ENCODE data around the gene PKP4. TPM values are rescaled to one million over a fixed set of nuclear protein-coding genes. Genes with fewer than 3 reads are reported as not detected.

Gene PKP4
- total and polyA plus RNA-seq, 2 experiments from 2014 or later, result 35.7 to 92.3 TPM

DNA sequence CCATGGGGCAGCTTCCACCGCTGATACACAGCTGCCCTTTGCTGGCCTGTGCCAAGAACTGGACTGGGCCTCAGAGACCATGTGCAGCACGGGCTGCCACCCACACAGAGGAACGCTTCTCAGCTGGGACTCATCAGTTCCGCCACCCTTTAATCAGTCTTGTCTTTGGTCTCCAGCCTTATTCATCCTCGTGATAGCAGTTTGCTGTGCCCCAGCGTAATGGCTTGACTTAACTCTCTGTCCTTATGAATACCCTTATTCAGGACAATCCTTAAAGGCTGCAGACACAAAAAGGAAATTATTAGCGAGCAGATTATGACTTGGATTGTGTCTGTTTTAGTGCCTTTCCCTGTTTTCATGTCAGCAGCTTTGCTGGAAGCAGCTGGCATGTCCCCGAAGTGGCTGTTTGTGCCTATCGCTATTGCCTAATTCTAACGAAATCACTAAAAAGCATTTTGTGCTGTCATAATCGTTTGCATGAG, 229.5 kb downstream of the PKP4 start:
- H4K20me1 ChIP-seq (replicated peaks; ENCODE audit: insufficient read depth), result no peaks in the 10 kb centered on the region
- H3K9me3 Mint-ChIP-seq, result no peaks in the 10 kb centered on the region
- no peak overlapping the region for H3K27ac ChIP-seq (ENCODE audit: low read depth)
- H3K4me1 ChIP-seq (ENCODE audit: insufficient read depth), result 0 out of 2 replicates have a peak, but pooled peaks cover 8% of the 10 kb centered on the region
- no peaks in the 10 kb centered on the region for H3K27me3 ChIP-seq (ENCODE audit: insufficient read depth)
- H3K79me2 ChIP-seq (replicated peaks; ENCODE audit: insufficient read depth), result no peaks in the 10 kb centered on the region
- ATAC-seq (no peak), DNase-seq (ENCODE audit: low spot score) (no peak)
- no peak overlapping the region for H3K4me3 ChIP-seq
- no peak overlapping the region for H3K27ac Mint-ChIP-seq
- H3K36me3 Mint-ChIP-seq (ENCODE audit: low read depth), result peaks cover 4% of the 10 kb centered on the region; the same call in 1 of the 3 replicates
- peaks cover 10% of the 10 kb centered on the region for H3K4me1 Mint-ChIP-seq
- TF ChIP-seq NANOG (IDR thresholded peaks at IDR 0.05; ENCODE audit: borderline replicate concordance) (no peak), ZNF331 (CRISPR knock-in tag; IDR thresholded peaks at IDR 0.05; ENCODE audit: low read depth) (no peak), POLR2AphosphoS5 (IDR thresholded peaks at IDR 0.05; ENCODE audit: low read depth) (no peak), CREB1 (CRISPR knock-in tag; IDR thresholded peaks at IDR 0.05; ENCODE audit: low read depth) (no peak), ZNF114 (CRISPR knock-in tag; IDR thresholded peaks at IDR 0.05) (no peak)
- H2AFZ ChIP-seq, result no peak overlapping the region
- H3K36me3 ChIP-seq (ENCODE audit: insufficient read depth), result no peaks in the 10 kb centered on the region
- H3K4me2 ChIP-seq, result no peak overlapping the region
- H3K27me3 Mint-ChIP-seq (ENCODE audit: insufficient read depth, low read depth, poor library complexity), result no peaks in the 10 kb centered on the region
- H3K9me2 ChIP-seq (ENCODE audit: insufficient read depth), result peaks cover 16% of the 10 kb centered on the region; the same call in 1 of the 2 replicates
- H3K4me3 Mint-ChIP-seq, result no peak overlapping the region
- no peaks in the 10 kb centered on the region for H3F3A ChIP-seq (replicated peaks; ENCODE audit: low read depth)

DNA sequence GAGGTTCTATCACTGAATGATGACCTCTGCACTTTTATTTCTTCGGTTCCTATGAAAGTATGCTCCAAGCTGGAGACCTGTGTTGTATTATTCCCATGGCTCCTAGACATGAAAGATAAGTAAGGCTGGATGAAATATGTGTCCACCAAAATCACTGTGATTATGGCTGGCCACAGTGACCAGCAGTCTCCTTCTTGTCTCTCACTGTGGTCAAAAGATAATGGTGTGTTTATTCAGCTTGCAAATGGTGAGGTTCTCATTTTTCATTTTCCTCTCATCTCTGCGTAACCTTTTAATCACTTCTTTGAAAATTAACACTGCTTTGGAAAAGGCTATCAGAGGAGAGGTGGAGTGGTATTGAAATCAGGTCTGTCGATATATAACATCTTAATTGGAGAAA, 230.6 kb downstream of the PKP4 start:
- H3K4me3 ChIP-seq, result no peak overlapping the region
- DNase-seq (ENCODE audit: low spot score), result no peak
- no peaks in the 10 kb centered on the region for H3K9me3 Mint-ChIP-seq
- peaks cover 10% of the 10 kb centered on the region for H3K4me1 Mint-ChIP-seq
- H3K36me3 ChIP-seq (ENCODE audit: insufficient read depth), result no peaks in the 10 kb centered on the region
- no peak overlapping the region for H3K27ac Mint-ChIP-seq
- H3K4me1 ChIP-seq (ENCODE audit: insufficient read depth), result 0 out of 2 replicates have a peak, but pooled peaks cover 8% of the 10 kb centered on the region
- no peaks in the 10 kb centered on the region for H3K36me3 Mint-ChIP-seq (ENCODE audit: low read depth)
- no peak overlapping the region for H3K4me2 ChIP-seq
- peaks cover 10% of the 10 kb centered on the region; the same call in 1 of the 2 replicates for H3K9me2 ChIP-seq (ENCODE audit: insufficient read depth)
- H3K27me3 Mint-ChIP-seq (ENCODE audit: insufficient read depth, low read depth, poor library complexity), result no peaks in the 10 kb centered on the region
- H2AFZ ChIP-seq, result no peak overlapping the region
- H4K20me1 ChIP-seq (replicated peaks; ENCODE audit: insufficient read depth), result no peaks in the 10 kb centered on the region
- no peak overlapping the region for H3K27ac ChIP-seq (ENCODE audit: low read depth)
- H3F3A ChIP-seq (replicated peaks; ENCODE audit: low read depth), result no peaks in the 10 kb centered on the region
- no peaks in the 10 kb centered on the region for H3K27me3 ChIP-seq (ENCODE audit: insufficient read depth)
- ATAC-seq, result no peak
- H3K4me3 Mint-ChIP-seq, result no peak overlapping the region
- no peaks in the 10 kb centered on the region for H3K79me2 ChIP-seq (replicated peaks; ENCODE audit: insufficient read depth)
- TF ChIP-seq, protein P1, sequence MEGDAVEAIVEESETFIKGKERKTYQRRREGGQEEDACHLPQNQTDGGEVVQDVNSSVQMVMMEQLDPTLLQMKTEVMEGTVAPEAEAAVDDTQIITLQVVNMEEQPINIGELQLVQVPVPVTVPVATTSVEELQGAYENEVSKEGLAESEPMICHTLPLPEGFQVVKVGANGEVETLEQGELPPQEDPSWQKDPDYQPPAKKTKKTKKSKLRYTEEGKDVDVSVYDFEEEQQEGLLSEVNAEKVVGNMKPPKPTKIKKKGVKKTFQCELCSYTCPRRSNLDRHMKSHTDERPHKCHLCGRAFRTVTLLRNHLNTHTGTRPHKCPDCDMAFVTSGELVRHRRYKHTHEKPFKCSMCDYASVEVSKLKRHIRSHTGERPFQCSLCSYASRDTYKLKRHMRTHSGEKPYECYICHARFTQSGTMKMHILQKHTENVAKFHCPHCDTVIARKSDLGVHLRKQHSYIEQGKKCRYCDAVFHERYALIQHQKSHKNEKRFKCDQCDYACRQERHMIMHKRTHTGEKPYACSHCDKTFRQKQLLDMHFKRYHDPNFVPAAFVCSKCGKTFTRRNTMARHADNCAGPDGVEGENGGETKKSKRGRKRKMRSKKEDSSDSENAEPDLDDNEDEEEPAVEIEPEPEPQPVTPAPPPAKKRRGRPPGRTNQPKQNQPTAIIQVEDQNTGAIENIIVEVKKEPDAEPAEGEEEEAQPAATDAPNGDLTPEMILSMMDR (conservative IDR thresholded peaks at IDR 0.05; ENCODE audit: low read depth in 2 of 2), result no peak
- TF ChIP-seq, protein P2, sequence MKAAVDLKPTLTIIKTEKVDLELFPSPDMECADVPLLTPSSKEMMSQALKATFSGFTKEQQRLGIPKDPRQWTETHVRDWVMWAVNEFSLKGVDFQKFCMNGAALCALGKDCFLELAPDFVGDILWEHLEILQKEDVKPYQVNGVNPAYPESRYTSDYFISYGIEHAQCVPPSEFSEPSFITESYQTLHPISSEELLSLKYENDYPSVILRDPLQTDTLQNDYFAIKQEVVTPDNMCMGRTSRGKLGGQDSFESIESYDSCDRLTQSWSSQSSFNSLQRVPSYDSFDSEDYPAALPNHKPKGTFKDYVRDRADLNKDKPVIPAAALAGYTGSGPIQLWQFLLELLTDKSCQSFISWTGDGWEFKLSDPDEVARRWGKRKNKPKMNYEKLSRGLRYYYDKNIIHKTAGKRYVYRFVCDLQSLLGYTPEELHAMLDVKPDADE (IDR thresholded peaks at IDR 0.05), result no peak
- TF ChIP-seq EZH2phosphoT487 (IDR thresholded peaks at IDR 0.05; ENCODE audit: unreplicated experiment) (no peak), STAT1 (IDR thresholded peaks at IDR 0.05; ENCODE audit: unreplicated experiment) (no peak), CREB1 (CRISPR knock-in tag; IDR thresholded peaks at IDR 0.05; ENCODE audit: low read depth) (no peak), NANOG (IDR thresholded peaks at IDR 0.05; ENCODE audit: borderline replicate concordance) (no peak), POLR2AphosphoS5 (IDR thresholded peaks at IDR 0.05; ENCODE audit: low read depth) (no peak), ZNF331 (CRISPR knock-in tag; IDR thresholded peaks at IDR 0.05; ENCODE audit: low read depth) (no peak), ZNF114 (CRISPR knock-in tag; IDR thresholded peaks at IDR 0.05) (no peak), EZH2 (IDR thresholded peaks at IDR 0.05; ENCODE audit: low read depth, unreplicated experiment) (no peak)
- TF ChIP-seq, protein P3, sequence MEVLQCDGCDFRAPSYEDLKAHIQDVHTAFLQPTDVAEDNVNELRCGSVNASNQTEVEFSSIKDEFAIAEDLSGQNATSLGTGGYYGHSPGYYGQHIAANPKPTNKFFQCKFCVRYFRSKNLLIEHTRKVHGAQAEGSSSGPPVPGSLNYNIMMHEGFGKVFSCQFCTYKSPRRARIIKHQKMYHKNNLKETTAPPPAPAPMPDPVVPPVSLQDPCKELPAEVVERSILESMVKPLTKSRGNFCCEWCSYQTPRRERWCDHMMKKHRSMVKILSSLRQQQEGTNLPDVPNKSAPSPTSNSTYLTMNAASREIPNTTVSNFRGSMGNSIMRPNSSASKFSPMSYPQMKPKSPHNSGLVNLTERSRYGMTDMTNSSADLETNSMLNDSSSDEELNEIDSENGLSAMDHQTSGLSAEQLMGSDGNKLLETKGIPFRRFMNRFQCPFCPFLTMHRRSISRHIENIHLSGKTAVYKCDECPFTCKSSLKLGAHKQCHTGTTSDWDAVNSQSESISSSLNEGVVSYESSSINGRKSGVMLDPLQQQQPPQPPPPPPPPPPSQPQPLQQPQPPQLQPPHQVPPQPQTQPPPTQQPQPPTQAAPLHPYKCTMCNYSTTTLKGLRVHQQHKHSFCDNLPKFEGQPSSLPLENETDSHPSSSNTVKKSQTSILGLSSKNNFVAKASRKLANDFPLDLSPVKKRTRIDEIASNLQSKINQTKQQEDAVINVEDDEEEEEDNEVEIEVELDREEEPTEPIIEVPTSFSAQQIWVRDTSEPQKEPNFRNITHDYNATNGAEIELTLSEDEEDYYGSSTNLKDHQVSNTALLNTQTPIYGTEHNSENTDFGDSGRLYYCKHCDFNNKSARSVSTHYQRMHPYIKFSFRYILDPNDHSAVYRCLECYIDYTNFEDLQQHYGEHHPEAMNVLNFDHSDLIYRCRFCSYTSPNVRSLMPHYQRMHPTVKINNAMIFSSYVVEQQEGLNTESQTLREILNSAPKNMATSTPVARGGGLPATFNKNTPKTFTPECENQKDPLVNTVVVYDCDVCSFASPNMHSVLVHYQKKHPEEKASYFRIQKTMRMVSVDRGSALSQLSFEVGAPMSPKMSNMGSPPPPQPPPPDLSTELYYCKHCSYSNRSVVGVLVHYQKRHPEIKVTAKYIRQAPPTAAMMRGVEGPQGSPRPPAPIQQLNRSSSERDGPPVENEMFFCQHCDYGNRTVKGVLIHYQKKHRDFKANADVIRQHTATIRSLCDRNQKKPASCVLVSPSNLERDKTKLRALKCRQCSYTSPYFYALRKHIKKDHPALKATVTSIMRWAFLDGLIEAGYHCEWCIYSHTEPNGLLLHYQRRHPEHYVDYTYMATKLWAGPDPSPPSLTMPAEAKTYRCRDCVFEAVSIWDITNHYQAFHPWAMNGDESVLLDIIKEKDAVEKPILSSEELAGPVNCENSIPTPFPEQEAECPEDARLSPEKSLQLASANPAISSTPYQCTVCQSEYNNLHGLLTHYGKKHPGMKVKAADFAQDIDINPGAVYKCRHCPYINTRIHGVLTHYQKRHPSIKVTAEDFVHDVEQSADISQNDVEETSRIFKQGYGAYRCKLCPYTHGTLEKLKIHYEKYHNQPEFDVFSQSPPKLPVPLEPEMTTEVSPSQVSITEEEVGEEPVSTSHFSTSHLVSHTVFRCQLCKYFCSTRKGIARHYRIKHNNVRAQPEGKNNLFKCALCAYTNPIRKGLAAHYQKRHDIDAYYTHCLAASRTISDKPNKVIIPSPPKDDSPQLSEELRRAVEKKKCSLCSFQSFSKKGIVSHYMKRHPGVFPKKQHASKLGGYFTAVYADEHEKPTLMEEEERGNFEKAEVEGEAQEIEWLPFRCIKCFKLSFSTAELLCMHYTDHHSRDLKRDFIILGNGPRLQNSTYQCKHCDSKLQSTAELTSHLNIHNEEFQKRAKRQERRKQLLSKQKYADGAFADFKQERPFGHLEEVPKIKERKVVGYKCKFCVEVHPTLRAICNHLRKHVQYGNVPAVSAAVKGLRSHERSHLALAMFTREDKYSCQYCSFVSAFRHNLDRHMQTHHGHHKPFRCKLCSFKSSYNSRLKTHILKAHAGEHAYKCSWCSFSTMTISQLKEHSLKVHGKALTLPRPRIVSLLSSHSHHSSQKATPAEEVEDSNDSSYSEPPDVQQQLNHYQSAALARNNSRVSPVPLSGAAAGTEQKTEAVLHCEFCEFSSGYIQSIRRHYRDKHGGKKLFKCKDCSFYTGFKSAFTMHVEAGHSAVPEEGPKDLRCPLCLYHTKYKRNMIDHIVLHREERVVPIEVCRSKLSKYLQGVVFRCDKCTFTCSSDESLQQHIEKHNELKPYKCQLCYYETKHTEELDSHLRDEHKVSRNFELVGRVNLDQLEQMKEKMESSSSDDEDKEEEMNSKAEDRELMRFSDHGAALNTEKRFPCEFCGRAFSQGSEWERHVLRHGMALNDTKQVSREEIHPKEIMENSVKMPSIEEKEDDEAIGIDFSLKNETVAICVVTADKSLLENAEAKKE (CRISPR knock-in tag; IDR thresholded peaks at IDR 0.05), result no peak
